ENCODE results near the gene METAP1D.
A peak's percentile ranks its signal among the peaks of the same experiment; 100 is the strongest.
"Not testable (repeated sequence)": the region's sequence is repeated elsewhere in the genome, so short reads cannot be mapped to it uniquely, and the experiment has no call there.

METAP1D gene

GRCh38 chr2:172105471-172106107 is 105.8 kb downstream of the METAP1D start:
- DNase-seq, result no peak

GRCh38 chr2:172106108-172106961 is 106.6 kb downstream of the METAP1D start:
- DNase-seq, result peak in 1 of 4 experiments; percentile 12

- no peak for DNase-seq
Observed at GRCh38 chr2:172107690-172108586, 108.2 kb downstream of the METAP1D start.

GRCh38 chr2:172108587-172108930 is 108.8 kb downstream of the METAP1D start:
- DNase-seq, result no peak

DNA sequence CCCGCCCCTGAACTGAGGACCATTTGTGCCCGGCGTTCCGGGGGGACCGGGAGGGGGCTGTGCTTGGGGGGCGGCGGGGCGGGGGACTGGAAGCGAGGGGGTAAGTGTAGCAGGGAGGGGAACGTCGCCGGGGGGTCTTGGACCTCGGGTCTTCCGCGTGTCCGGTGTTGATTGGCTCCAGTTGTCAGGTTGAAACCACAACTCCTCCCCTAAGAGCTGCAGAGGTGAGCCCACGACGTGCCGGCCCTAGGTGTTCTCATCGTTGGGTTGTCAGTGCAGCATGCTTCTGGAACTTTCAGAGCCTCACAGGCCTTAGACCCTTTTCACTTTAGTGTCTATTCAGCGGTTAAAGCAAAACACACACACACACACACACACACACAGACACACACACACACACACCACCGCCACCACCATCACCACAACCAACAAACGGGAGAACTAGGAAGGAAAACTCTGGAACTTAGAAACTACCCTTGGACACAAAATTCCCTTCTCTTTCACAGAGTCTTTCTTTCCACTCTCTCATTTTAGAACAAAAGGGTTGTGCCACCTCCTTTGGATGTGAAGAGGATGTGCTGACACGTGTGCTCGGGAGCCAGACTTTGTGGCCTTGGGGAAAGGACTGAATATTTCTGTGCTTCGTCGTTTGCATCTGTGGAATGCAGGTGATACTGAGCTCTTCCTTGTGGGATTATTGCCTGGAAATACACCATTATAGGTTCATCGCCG is 109.7 kb downstream of the METAP1D start:
- DNase-seq, result no peak

- no peak for DNase-seq
Observed at GRCh38 chr2:172109988-172110811, 110.4 kb downstream of the METAP1D start.

- DNase-seq, result no peak
Observed at GRCh38 chr2:172113617-172114016, 113.9 kb downstream of the METAP1D start.

GRCh38 chr2:172114176-172114575 is 114.4 kb downstream of the METAP1D start:
- DNase-seq, result not testable (repeated sequence)

GRCh38 chr2:172114579-172114978 is 114.8 kb downstream of the METAP1D start:
- no peak for DNase-seq

GRCh38 chr2:172116107-172116506 is 116.4 kb downstream of the METAP1D start:
- no peak for DNase-seq

GRCh38 chr2:172119089-172119488 is 119.3 kb downstream of the METAP1D start:
- DNase-seq, result no peak

- DNase-seq, result no peak
Observed at GRCh38 chr2:172120118-172120517, 120.4 kb downstream of the METAP1D start.

DNA sequence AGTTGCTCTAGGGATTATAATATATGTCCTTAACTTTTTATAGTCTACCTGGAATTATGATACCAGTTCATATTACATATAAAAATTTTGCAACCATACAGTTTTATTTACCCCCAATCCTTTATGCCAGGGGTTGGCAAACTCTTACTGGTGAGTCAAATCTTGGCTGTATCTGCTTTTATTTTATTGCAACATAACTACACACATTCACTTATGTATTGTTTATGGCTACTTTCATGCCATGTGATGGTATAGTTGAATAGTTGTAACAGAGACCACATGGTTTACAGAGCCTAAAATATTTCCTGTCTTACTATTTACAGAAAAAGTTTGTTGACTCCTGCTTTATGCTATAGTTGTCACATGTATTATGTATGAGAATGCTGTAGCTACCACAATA is 128.7 kb downstream of the METAP1D start:
- DNase-seq, result no peak

GRCh38 chr2:172129404-172129803 is 129.7 kb downstream of the METAP1D start:
- no peak for DNase-seq
